Measurements from ENCODE around the gene ANKRD16. TPM values are rescaled to one million over a fixed set of nuclear protein-coding genes. Genes with fewer than 3 reads are reported as not detected.

ANKRD16 gene
- total and polyA plus RNA-seq, 2 of the 13 experiments (the other 11 are each of a cell fraction or from before 2014, with no cell fraction given) = 8.0 to 11.4 TPM

DNA sequence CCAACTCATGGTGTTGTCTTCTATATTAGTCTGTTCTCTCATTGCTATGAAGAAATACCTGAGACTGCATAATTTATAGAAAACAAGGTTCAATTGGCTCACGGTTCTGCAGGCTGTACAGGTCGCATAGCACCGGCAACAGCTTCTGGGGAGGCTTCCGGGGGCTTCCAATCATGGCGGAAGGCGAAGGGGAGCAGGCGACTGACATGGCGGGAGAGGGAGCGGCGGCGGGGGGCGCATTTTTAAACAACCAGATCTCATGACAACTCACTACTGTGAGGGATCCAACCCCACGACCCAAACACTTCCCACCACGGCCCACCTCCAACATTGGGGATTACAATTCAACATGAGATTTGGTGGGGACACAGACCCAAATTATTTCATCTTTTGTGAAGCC lies 47.7 kb downstream of the ANKRD16 start (continued):
- TF ChIP-seq, protein P1, sequence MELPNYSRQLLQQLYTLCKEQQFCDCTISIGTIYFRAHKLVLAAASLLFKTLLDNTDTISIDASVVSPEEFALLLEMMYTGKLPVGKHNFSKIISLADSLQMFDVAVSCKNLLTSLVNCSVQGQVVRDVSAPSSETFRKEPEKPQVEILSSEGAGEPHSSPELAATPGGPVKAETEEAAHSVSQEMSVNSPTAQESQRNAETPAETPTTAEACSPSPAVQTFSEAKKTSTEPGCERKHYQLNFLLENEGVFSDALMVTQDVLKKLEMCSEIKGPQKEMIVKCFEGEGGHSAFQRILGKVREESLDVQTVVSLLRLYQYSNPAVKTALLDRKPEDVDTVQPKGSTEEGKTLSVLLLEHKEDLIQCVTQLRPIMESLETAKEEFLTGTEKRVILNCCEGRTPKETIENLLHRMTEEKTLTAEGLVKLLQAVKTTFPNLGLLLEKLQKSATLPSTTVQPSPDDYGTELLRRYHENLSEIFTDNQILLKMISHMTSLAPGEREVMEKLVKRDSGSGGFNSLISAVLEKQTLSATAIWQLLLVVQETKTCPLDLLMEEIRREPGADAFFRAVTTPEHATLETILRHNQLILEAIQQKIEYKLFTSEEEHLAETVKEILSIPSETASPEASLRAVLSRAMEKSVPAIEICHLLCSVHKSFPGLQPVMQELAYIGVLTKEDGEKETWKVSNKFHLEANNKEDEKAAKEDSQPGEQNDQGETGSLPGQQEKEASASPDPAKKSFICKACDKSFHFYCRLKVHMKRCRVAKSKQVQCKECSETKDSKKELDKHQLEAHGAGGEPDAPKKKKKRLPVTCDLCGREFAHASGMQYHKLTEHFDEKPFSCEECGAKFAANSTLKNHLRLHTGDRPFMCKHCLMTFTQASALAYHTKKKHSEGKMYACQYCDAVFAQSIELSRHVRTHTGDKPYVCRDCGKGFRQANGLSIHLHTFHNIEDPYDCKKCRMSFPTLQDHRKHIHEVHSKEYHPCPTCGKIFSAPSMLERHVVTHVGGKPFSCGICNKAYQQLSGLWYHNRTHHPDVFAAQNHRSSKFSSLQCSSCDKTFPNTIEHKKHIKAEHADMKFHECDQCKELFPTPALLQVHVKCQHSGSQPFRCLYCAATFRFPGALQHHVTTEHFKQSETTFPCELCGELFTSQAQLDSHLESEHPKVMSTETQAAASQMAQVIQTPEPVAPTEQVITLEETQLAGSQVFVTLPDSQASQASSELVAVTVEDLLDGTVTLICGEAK (IDR thresholded peaks at IDR 0.05) = no peak
- TF ChIP-seq, protein P1 (CRISPR knock-in tag; IDR thresholded peaks at IDR 0.05) = no peak
- TF ChIP-seq ZNF879 (CRISPR knock-in tag; IDR thresholded peaks at IDR 0.05) (no peak), KAT2B (IDR thresholded peaks at IDR 0.05; ENCODE audit: borderline replicate concordance, low read depth, low read length) (no peak)
